ENCODE measurements around the gene ALX4. TPM values are rescaled to one million over a fixed set of nuclear protein-coding genes. Genes with fewer than 3 reads are reported as not detected.

The ALX4 gene
- total and polyA plus RNA-seq, 2 of the 8 experiments (the other 6 are each of a cell fraction or from before 2014, with no cell fraction given): not detected

DNA sequence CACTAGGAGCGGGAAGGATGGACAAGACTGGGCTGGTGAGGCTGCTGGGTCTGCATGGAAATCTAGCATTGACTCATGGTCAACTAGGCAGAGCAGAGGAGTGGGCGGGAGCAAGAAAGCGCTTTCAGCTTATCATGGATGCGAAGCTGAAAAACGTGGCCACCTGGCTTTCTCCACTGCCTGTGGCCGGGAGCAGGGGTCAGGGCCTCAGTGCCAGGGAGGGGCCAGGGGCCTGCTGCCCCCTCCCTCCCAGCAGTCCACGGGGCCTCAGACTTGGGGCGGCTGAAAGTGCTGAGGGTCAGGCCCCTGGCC, 45.5 kb downstream of the ALX4 start (continued):
- TF ChIP-seq PHF8 (conservative IDR thresholded peaks at IDR 0.05; ENCODE audit: low read depth, low read length): no peak
- no peak for TF ChIP-seq RAD21 (IDR thresholded peaks at IDR 0.05 in 1 of 2, conservative IDR thresholded peaks at IDR 0.05 in 1 of 2; ENCODE audit: low read depth in 2 of 2, low read length in 2 of 2)
- no peak for TF ChIP-seq EGR1 (IDR thresholded peaks at IDR 0.05; ENCODE audit: borderline replicate concordance, low read depth, low read length)
- TF ChIP-seq NANOG (IDR thresholded peaks at IDR 0.05; ENCODE audit: insufficient read depth, low read depth, low read length, poor library complexity, severe bottlenecking): no peak
- no peak for TF ChIP-seq TAF7 (optimal IDR thresholded peaks at IDR 0.05; ENCODE audit: borderline replicate concordance, low read depth, low read length)
